H9 (cell line): Measurements from ENCODE around the gene SYNC. TPM values are rescaled to one million over a fixed set of nuclear protein-coding genes. Genes with fewer than 3 reads are reported as not detected.

Source experiments
- DNase-seq: peaks from one replicate; pipeline ENCODE4 v3.0.0-alpha.2; 2017
- H2AFZ ChIP-seq: one replicate; pipeline ENCODE4 v1.6.1; 2013; ENCODE audit warnings: mild to moderate bottlenecking, low read length, control low read depth, moderate library complexity
- H2AK5ac ChIP-seq: 2 replicates; pipeline ENCODE4 v1.6.1; 2013; ENCODE audit warnings: low read length, control low read depth, mixed read lengths; ENCODE audit not compliant: insufficient read length
- H2BK120ac ChIP-seq: one replicate; pipeline ENCODE4 v1.6.1; 2013; ENCODE audit warnings: low read depth, mild to moderate bottlenecking, low read length, control low read depth, inconsistent platforms; ENCODE audit not compliant: poor library complexity, severe bottlenecking
- H2BK12ac ChIP-seq: 2 replicates; pipeline ENCODE4 v1.6.1; 2013; ENCODE audit warnings: low read length, control low read depth, mixed read lengths, low read depth; ENCODE audit not compliant: insufficient read length
- H2BK15ac ChIP-seq: 2 replicates; pipeline ENCODE4 v1.6.1; 2013; ENCODE audit warnings: low read depth, low read length, control low read depth
- H2BK20ac ChIP-seq: one replicate; pipeline ENCODE4 v1.6.1; 2013; ENCODE audit warnings: low read depth, mild to moderate bottlenecking, low read length, control low read depth, inconsistent platforms; ENCODE audit not compliant: poor library complexity, severe bottlenecking
- H2BK5ac ChIP-seq: 2 replicates; pipeline ENCODE4 v1.6.1; 2013; ENCODE audit warnings: low read length, control low read depth, mixed read lengths; ENCODE audit not compliant: insufficient read length
- H3K14ac ChIP-seq: 2 replicates; pipeline ENCODE4 v1.6.1; 2013; ENCODE audit warnings: low read length, control low read depth; ENCODE audit not compliant: insufficient read depth
- H3K18ac ChIP-seq: 2 replicates; pipeline ENCODE4 v1.6.1; 2013; ENCODE audit warnings: low read depth, mild to moderate bottlenecking, mixed read lengths, low read length, control low read depth; ENCODE audit not compliant: insufficient read length
- H3K23ac ChIP-seq: 2 replicates; pipeline ENCODE4 v1.6.1; 2013; ENCODE audit warnings: low read length, control low read depth, mixed read lengths, low read depth; ENCODE audit not compliant: insufficient read length
- H3K23me2 ChIP-seq: 2 replicates; pipeline ENCODE4 v1.6.1; 2013; ENCODE audit warnings: low read depth, mild to moderate bottlenecking, mixed read lengths, low read length, control low read depth; ENCODE audit not compliant: insufficient read length, poor library complexity, severe bottlenecking
- H3K27ac ChIP-seq: 2 replicates; pipeline ENCODE4 v1.5.1; 2013; ENCODE audit warnings: low read length, control low read depth, mixed read lengths, low read depth; ENCODE audit not compliant: insufficient read length
- H3K27me3 ChIP-seq: 2 replicates; pipeline ENCODE4 v1.6.1; 2013; ENCODE audit warnings: low read length, control low read depth, inconsistent platforms; ENCODE audit not compliant: insufficient read depth
- H3K4ac ChIP-seq: 2 replicates; pipeline ENCODE4 v1.6.1; 2013; ENCODE audit warnings: low read depth, mild to moderate bottlenecking, control low read depth, inconsistent platforms, low read length, moderate library complexity
- H3K4me1 ChIP-seq: 2 replicates; pipeline ENCODE4 v1.6.1; 2013; ENCODE audit warnings: low read length, control low read depth, inconsistent platforms; ENCODE audit not compliant: insufficient read depth
- H3K4me2 ChIP-seq: 2 replicates; pipeline ENCODE4 v1.6.1; 2013; ENCODE audit warnings: low read length, control low read depth, mixed read lengths; ENCODE audit not compliant: insufficient read length, insufficient read depth
- H3K56ac ChIP-seq: 2 replicates; pipeline ENCODE4 v1.6.1; 2013; ENCODE audit warnings: low read depth, mild to moderate bottlenecking, mixed read lengths, low read length, control low read depth; ENCODE audit not compliant: insufficient read length
- H3K79me1 ChIP-seq: 2 replicates; pipeline ENCODE4 v1.6.1; 2013; ENCODE audit warnings: low read depth, mild to moderate bottlenecking, moderate library complexity, low read length, control low read depth, inconsistent platforms; ENCODE audit not compliant: insufficient read depth, poor library complexity, severe bottlenecking
- H3K79me2 ChIP-seq: 2 replicates; pipeline ENCODE4 v1.6.1; 2013; ENCODE audit warnings: low read length, control low read depth, inconsistent platforms; ENCODE audit not compliant: insufficient read depth
- H3K9ac ChIP-seq: 2 replicates; pipeline ENCODE4 v1.6.1; 2013; ENCODE audit warnings: low read length, control low read depth, mixed read lengths; ENCODE audit not compliant: insufficient read length; ENCODE audit errors: extremely low read depth
- H3K9me3 ChIP-seq: one replicate; pipeline ENCODE4 v1.6.1; 2013; ENCODE audit warnings: low read depth, low read length, inconsistent platforms; ENCODE audit not compliant: control insufficient read depth
- H3T11ph ChIP-seq: one replicate; pipeline ENCODE4 v1.6.1; 2013; ENCODE audit warnings: mild to moderate bottlenecking, low read length, control low read depth, inconsistent platforms
- H4K20me1 ChIP-seq: one replicate; pipeline ENCODE4 v1.6.1; 2013; ENCODE audit not compliant: control insufficient read depth, insufficient read length, insufficient read depth
- H4K5ac ChIP-seq: 2 replicates; pipeline ENCODE4 v1.6.1; 2013; ENCODE audit warnings: low read depth, mild to moderate bottlenecking, mixed read lengths, low read length, control low read depth; ENCODE audit not compliant: insufficient read length
- H4K8ac ChIP-seq: replicated peaks from 2 replicates; pipeline ENCODE4 v1.6.1; 2013; ENCODE audit warnings: low read length, control low read depth, mixed read lengths, low read depth; ENCODE audit not compliant: insufficient read length
- H4K91ac ChIP-seq: 2 replicates; pipeline ENCODE4 v1.6.1; 2013; ENCODE audit warnings: low read depth, mild to moderate bottlenecking, moderate library complexity, mixed read lengths, low read length, control low read depth; ENCODE audit not compliant: insufficient read length
- H3K27ac Mint-ChIP-seq, 3 experiments: 2 replicates in 2 of 3; 3 replicates in 1 of 3; pipeline ENCODE4 v1.8.0; 2020 to 2021; ENCODE audit warnings: mixed read lengths in 3 of 3, mild to moderate bottlenecking in 1 of 3, moderate library complexity in 1 of 3
- H3K27me3 Mint-ChIP-seq: 2 replicates; pipeline ENCODE4 v1.8.0; 2021; ENCODE audit warnings: low read depth, mild to moderate bottlenecking, moderate library complexity, mixed read lengths
- H3K36me3 Mint-ChIP-seq, 3 experiments: 2 replicates in 2 of 3; 3 replicates in 1 of 3; pipeline ENCODE4 v1.8.0; 2020 to 2021; ENCODE audit warnings: low read depth in 3 of 3, mixed read lengths in 3 of 3; ENCODE audit not compliant: insufficient read depth in 1 of 3
- H3K4me1 Mint-ChIP-seq, 2 experiments: 2 replicates each; pipeline ENCODE4 v1.8.0; 2020; ENCODE audit warnings: mixed read lengths in 2 of 2
- H3K4me3 Mint-ChIP-seq, 2 experiments: 2 replicates in 1 of 2; 3 replicates in 1 of 2; pipeline ENCODE4 v1.8.0; 2020 to 2021; ENCODE audit warnings: mild to moderate bottlenecking in 2 of 2, mixed read lengths in 2 of 2, moderate library complexity in 1 of 2
- H3K9me3 Mint-ChIP-seq, 2 experiments: 2 replicates in 1 of 2; 3 replicates in 1 of 2; pipeline ENCODE4 v1.8.0; 2020; ENCODE audit warnings: mild to moderate bottlenecking in 2 of 2, mixed read lengths in 2 of 2, moderate library complexity in 1 of 2
- CTCF ChIP-seq: fragments of 200-600 bp; sonication (generic); conservative IDR thresholded peaks from 3 replicates; pipeline ENCODE4 v1.8.0; 2021; ENCODE audit warnings: antibody characterized with exemption, mild to moderate bottlenecking
- WGBS: extraction: QIAGEN DNeasy Blood & Tissue Kit; methylation state at CpG from one replicate; pipeline ENCODE4 v1.1.7; 2013; ENCODE audit warnings: missing lambda C conversion rate, low lambda C conversion rate, mixed read lengths; ENCODE audit not compliant: insufficient read length; ENCODE audit errors: extremely low coverage; 5-methylcytosine and 5-hydroxymethylcytosine counted together
- total RNA-seq: library from RNA; stranded (reverse); gene quantifications from 2 replicates; pipeline ENCODE4 v1.2.1, GENCODE V29; 2021

SYNC gene
- total RNA-seq, 1 experiment from 2014 or later: 0.15 TPM

- Histone ChIP-seq H4K8ac (no peak overlapping the region), H3K79me1 (no peaks in the 10 kb centered on the region), H2BK12ac (no peak overlapping the region), H3K4me2 (no peak overlapping the region), H2AFZ (no peak overlapping the region), H3K27ac (no peak overlapping the region), H3K56ac (no peak overlapping the region), H3T11ph (no peak overlapping the region), H3K9ac (no peak overlapping the region), H2BK20ac (no peak overlapping the region), H4K20me1 (no peaks in the 10 kb centered on the region), H4K5ac (no peak overlapping the region), H2BK15ac (no peak overlapping the region), H2AK5ac (no peak overlapping the region), H3K79me2 (no peaks in the 10 kb centered on the region), H3K27me3 (no peaks in the 10 kb centered on the region), H3K9me3 (no peaks in the 10 kb centered on the region), H4K91ac (no peak overlapping the region), H3K18ac (no peak overlapping the region), H2BK120ac (no peak overlapping the region), H3K14ac (no peak overlapping the region), H2BK5ac (no peak overlapping the region), H3K4me1 (no peaks in the 10 kb centered on the region), H3K23me2 (no peaks in the 10 kb centered on the region), H3K23ac (no peak overlapping the region), H3K4ac (no peak overlapping the region)
- peaks cover 18 to 19% of the 10 kb centered on the region in 2 experiments for H3K4me1 Mint-ChIP-seq
- H3K4me3 Mint-ChIP-seq: no peak overlapping the region
- DNase-seq: no peak
- no peak overlapping the region for H3K27ac Mint-ChIP-seq
- H3K27me3 Mint-ChIP-seq: peaks cover 11% of the 10 kb centered on the region
- no CpG with 5 or more reads among the region's 1 CpG for WGBS
- no peaks in the 10 kb centered on the region for H3K9me3 Mint-ChIP-seq
- no peaks in the 10 kb centered on the region for H3K36me3 Mint-ChIP-seq
- no peak for TF ChIP-seq CTCF
These were observed 16.0 kb upstream of the SYNC start for GRCh38 chr1:32718527-32718926.
